Loucy (cell line): ENCODE results near the gene ZBTB34.
A peak's percentile ranks its signal among the peaks of the same experiment; 100 is the strongest.

Experiments
- H2AFZ ChIP-seq: fragments of 200-600 bp; sonication (generic); 2 replicates; pipeline ENCODE4 v1.6.0; 2016; ENCODE audit warnings: antibody characterized with exemption, mild to moderate bottlenecking, low read length, moderate library complexity
- H3F3A ChIP-seq: fragments of 200-600 bp; 2 replicates; pipeline ENCODE4 v1.6.0; 2016; ENCODE audit warnings: antibody characterized with exemption, low read depth, mild to moderate bottlenecking
- H3K27me3 ChIP-seq: fragments of 200-600 bp; sonication (generic); 2 replicates; pipeline ENCODE4 v1.6.1; 2014; ENCODE audit warnings: low read length, mild to moderate bottlenecking; ENCODE audit not compliant: insufficient read depth, poor library complexity, severe bottlenecking
- H3K36me3 ChIP-seq: fragments of 200-600 bp; sonication (generic); 2 replicates; pipeline ENCODE4 v1.6.1; 2016; ENCODE audit warnings: low read length; ENCODE audit not compliant: insufficient read depth
- H3K4me1 ChIP-seq: fragments of 200-600 bp; sonication (generic); 2 replicates; pipeline ENCODE4 v1.5.1; 2014; ENCODE audit warnings: low read length, mild to moderate bottlenecking; ENCODE audit not compliant: insufficient read depth, poor library complexity, severe bottlenecking
- H3K4me2 ChIP-seq: fragments of 200-600 bp; sonication (generic); 2 replicates; pipeline ENCODE4 v1.6.0; 2014; ENCODE audit warnings: antibody characterized with exemption, low read length, low read depth, mild to moderate bottlenecking; ENCODE audit not compliant: poor library complexity, severe bottlenecking
- H3K4me3 ChIP-seq: fragments of 200-600 bp; sonication (generic); 2 replicates; pipeline ENCODE4 v1.5.1; 2014; ENCODE audit warnings: low read length, mild to moderate bottlenecking, mixed read lengths; ENCODE audit not compliant: poor library complexity, severe bottlenecking
- H3K79me2 ChIP-seq: fragments of 200-600 bp; sonication (generic); 2 replicates; pipeline ENCODE4 v1.6.1; 2014; ENCODE audit warnings: low read length; ENCODE audit not compliant: insufficient read depth
- H3K9ac ChIP-seq: fragments of 200-600 bp; sonication (generic); 2 replicates; pipeline ENCODE4 v1.6.0; 2014; ENCODE audit warnings: mild to moderate bottlenecking, low read depth, low read length, moderate library complexity; ENCODE audit not compliant: poor library complexity, severe bottlenecking
- H3K9me2 ChIP-seq: fragments of 200-600 bp; sonication (generic); replicated peaks from 2 replicates; pipeline ENCODE4 v1.6.1; 2016; ENCODE audit warnings: low read depth, low read length, mixed read lengths
- H3K9me3 ChIP-seq: fragments of 200-600 bp; sonication (generic); 2 replicates; pipeline ENCODE4 v1.6.1; 2014; ENCODE audit warnings: mild to moderate bottlenecking, antibody characterized with exemption, low read length, low read depth; ENCODE audit not compliant: insufficient read depth
- H4K20me1 ChIP-seq: fragments of 200-600 bp; sonication (generic); 2 replicates; pipeline ENCODE4 v1.6.0; 2014; ENCODE audit warnings: antibody characterized with exemption, low read length, mild to moderate bottlenecking; ENCODE audit not compliant: insufficient read depth, poor library complexity, severe bottlenecking
- CTCF ChIP-seq: fragments of 200-600 bp; sonication (generic); conservative IDR thresholded peaks from 2 replicates; pipeline ENCODE4 v1.5.1; 2014; ENCODE audit warnings: mild to moderate bottlenecking, antibody characterized with exemption, low read length
- EZH2phosphoT487 ChIP-seq: fragments of 200-600 bp; IDR thresholded peaks from 2 replicates; pipeline ENCODE4 v1.6.1; 2018; ENCODE audit warnings: antibody characterized with exemption, mild to moderate bottlenecking, moderate library complexity, borderline replicate concordance

The ZBTB34 gene

DNA sequence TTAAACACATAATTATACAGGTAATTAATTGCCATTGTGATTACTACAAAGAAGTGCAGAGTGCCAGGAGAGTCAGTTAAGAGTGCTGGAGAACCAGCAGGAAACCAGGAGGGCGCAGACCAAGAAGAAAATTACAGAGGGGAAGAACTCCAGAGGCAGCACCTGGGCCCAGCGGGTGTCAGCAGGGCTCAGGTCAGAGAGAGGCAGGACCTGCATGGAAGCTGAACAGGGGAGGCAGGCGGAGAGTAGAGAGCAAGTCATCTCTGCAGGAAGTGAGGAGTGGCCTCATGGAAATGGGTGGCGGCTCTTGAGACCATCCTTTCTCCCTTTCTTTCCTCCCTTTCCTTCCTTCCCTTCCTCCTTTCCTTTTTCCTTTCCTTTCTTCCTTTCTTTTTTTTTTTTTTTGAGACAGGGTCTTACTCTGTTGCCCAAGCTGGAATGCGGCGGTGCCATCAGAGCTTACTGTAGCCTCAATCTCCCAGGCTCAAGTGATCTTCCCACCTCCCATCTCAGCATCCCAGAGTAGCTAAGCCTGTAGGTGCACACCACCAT, 4.0 kb upstream of the ZBTB34 start:
- Histone ChIP-seq H3K27me3 (no peaks in the 10 kb centered on the region), H2AFZ (0 out of 2 replicates have a peak overlapping the region, but pooled peaks have one; percentile 49), H3K4me2 (no peak overlapping the region), H3K4me1 (peaks cover 10% of the 10 kb centered on the region), H3F3A (no peaks in the 10 kb centered on the region; the same call in 1 of the 2 replicates), H4K20me1 (peaks cover 4% of the 10 kb centered on the region), H3K79me2 (peaks cover 7% of the 10 kb centered on the region), H3K4me3 (no peak overlapping the region), H3K9me2 (no peaks in the 10 kb centered on the region), H3K36me3 (no peaks in the 10 kb centered on the region), H3K9ac (no peak overlapping the region), H3K9me3 (no peaks in the 10 kb centered on the region)
- TF ChIP-seq CTCF = no peak
- TF ChIP-seq EZH2phosphoT487 = no peak

GRCh38 chr9:126857261-126857960, 3.0 kb upstream of the ZBTB34 start:
- Histone ChIP-seq H3K4me2 (no peak overlapping the region), H4K20me1 (peaks cover 10% of the 10 kb centered on the region), H3K79me2 (peaks cover 17% of the 10 kb centered on the region), H3K9ac (no peak overlapping the region), H3K9me3 (no peaks in the 10 kb centered on the region), H2AFZ (no peak overlapping the region), H3K9me2 (no peaks in the 10 kb centered on the region), H3K4me1 (peaks cover 20% of the 10 kb centered on the region), H3K36me3 (no peaks in the 10 kb centered on the region), H3F3A (no peaks in the 10 kb centered on the region; the same call in 1 of the 2 replicates), H3K4me3 (no peak overlapping the region), H3K27me3 (no peaks in the 10 kb centered on the region)
- no peak for TF ChIP-seq EZH2phosphoT487
- TF ChIP-seq CTCF = no peak

DNA sequence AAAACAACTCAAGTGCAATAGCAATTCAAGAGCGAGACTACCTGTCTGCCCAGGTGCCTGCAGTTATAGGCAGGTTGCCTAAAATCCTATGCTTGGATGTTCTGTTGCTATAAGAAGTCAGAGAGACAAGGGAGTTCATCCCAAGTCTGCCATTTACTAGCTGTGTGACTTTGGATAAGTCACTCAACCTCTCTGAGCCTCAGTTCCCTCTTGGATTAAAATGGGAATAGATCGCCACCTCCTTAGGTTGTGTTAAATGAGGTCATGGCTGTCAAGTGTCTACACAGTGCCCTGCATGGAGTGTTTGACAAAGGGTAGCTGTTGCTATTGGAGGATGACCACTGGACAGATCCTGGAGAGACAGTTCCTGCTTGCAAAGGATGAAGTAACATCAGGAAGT, 1.3 kb upstream of the ZBTB34 start:
- Histone ChIP-seq H2AFZ (no peak overlapping the region), H4K20me1 (peaks cover 10% of the 10 kb centered on the region), H3F3A (no peaks in the 10 kb centered on the region; the same call in 1 of the 2 replicates), H3K4me1 (peaks cover 36% of the 10 kb centered on the region), H3K4me2 (peak overlapping the region; percentile 90), H3K4me3 (no peak overlapping the region), H3K36me3 (no peaks in the 10 kb centered on the region), H3K9me2 (no peaks in the 10 kb centered on the region), H3K79me2 (peaks cover 34% of the 10 kb centered on the region), H3K9me3 (no peaks in the 10 kb centered on the region), H3K9ac (no peak overlapping the region), H3K27me3 (no peaks in the 10 kb centered on the region)
- TF ChIP-seq EZH2phosphoT487 (no peak), CTCF (no peak)
